Adipose tissue (tissue), 3 donors: ENCODE results near the gene MACO1. TPM values are rescaled to one million over a fixed set of nuclear protein-coding genes. Genes with fewer than 3 reads are reported as not detected.

Experiments
- H3K27ac ChIP-seq: one replicate; pipeline ENCODE4 v1.5.1; 2013; ENCODE audit warnings: low read depth, low read length
- WGBS, 3 donors: extraction: QIAGEN DNeasy Blood & Tissue Kit; methylation state at CpG; one replicate each; pipeline ENCODE4 v1.1.7; 2013; 5-methylcytosine and 5-hydroxymethylcytosine counted together
- polyA plus RNA-seq, 3 donors: library from polyadenylated mRNA; stranded (reverse); fragments of 200-250 nt; gene quantifications; one replicate each; pipeline ENCODE4 v1.2.3, GENCODE V29; 2013
- donor health status: healthy with polysubstance abuse.
- donor health status: Bipolar disorder and iron deficiency.
- donor health status: healthy.

MACO1 gene
- polyA plus RNA-seq, 3 donors: 3.8 to 16.7 (median 6.4) TPM

- no peak overlapping the region for H3K27ac ChIP-seq
- 6 to 9% (median 8%) methylated on average over 17 to 25 of the region's 25 CpGs for WGBS, 3 donors
Observed at GRCh38 chr1:25544243-25544764, 113.6 kb downstream of the MACO1 start.

- no peak overlapping the region for H3K27ac ChIP-seq
- WGBS, 3 donors: 22 to 61% (median 56%) methylated on average over 6 of the region's 6 CpGs
Observed at GRCh38 chr1:25544819-25545218, 114.1 kb downstream of the MACO1 start.

- no peak overlapping the region for H3K27ac ChIP-seq
- WGBS, 3 donors: 69 to 86% (median 78%) methylated on average over 3 of the region's 3 CpGs
Observed at GRCh38 chr1:25545767-25546166, 115.1 kb downstream of the MACO1 start.

DNA sequence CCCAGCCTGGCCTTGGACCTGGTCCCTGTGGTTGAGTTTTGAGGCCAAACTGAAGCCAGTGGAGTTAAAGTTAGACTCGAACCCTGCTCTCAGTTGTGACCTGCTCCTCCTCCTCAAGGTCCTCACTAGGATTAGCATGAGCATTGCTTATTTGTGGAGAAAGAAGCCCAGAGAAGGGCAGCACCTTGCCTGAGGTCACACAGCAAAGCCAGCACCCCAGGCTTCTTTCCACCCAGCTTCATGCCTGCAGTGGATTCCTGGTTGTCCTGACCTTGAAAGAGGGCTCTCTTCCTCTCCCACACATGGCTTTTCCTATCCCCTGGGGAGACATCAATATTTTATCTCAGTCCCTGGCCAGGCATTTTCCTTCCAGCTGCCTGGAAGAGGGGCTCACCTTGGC lies 115.5 kb downstream of the MACO1 start:
- 20 to 81% (median 74%) methylated on average over 1 of the region's 1 CpG for WGBS, 3 donors

GRCh38 chr1:25548601-25549000 lies 117.9 kb downstream of the MACO1 start:
- WGBS, 3 donors: 69 to 85% (median 85%) methylated on average over 4 of the region's 4 CpGs
- H3K27ac ChIP-seq: no peak overlapping the region

More for the DNA sequence above, 115.5 kb downstream of the MACO1 start:
- no peak overlapping the region for H3K27ac ChIP-seq

GRCh38 chr1:25549273-25550154 lies 118.8 kb downstream of the MACO1 start:
- WGBS, 3 donors: 44 to 58% (median 44%) methylated on average over 19 of the region's 19 CpGs
- H3K27ac ChIP-seq: no peak overlapping the region

Other genes with a start within 250 kb of the MACO1 start
- 10 to 100 TPM; 43.3 to 98.3 (median 45.5) TPM for gene SYF2, start 198.4 kb upstream of the MACO1 start, polyA plus RNA-seq
- 10 to 100 TPM; 39.4 to 87.5 (median 46.0) TPM for gene RSRP1, start 183.4 kb upstream of the MACO1 start, polyA plus RNA-seq
- gene RHD, start 158.4 kb upstream of the MACO1 start, polyA plus RNA-seq: not detected
- gene TMEM50A, start 92.6 kb upstream of the MACO1 start, polyA plus RNA-seq: 10 to 100 TPM; 33.3 to 87.3 (median 79.2) TPM
- under 1 TPM in 2 of 3 donors, not detected in 1; 0.10 to 0.30 TPM for gene RHCE, start 10.1 kb upstream of the MACO1 start, polyA plus RNA-seq
- gene LDLRAP1, start 112.7 kb downstream of the MACO1 start, polyA plus RNA-seq: 10 to 100 TPM; 11.3 to 22.8 (median 12.7) TPM
- 10 to 100 TPM in 2 of 3 donors, 1 to 10 TPM in 1; 3.1 to 18.2 (median 12.4) TPM for gene MAN1C1, start 185.9 kb downstream of the MACO1 start, polyA plus RNA-seq